SK-N-SH (cell line): ENCODE results near the gene SAMD5. TPM values are rescaled to one million over a fixed set of nuclear protein-coding genes. Genes with fewer than 3 reads are reported as not detected.

Experiments used
- CTCF ChIA-PET: fragments of 300-600, 350-600 bp; formaldehyde crosslinking; extraction: SDS; loops from one replicate; lab custom pipeline; 2021; lab: Yijun Ruan, JAX
- POLR2A ChIA-PET: fragments of 350-600 bp; sonication (Branson Sonifier 250); formaldehyde crosslinking; extraction: SDS; loops from one replicate; lab custom pipeline; 2020; ENCODE audit warnings: antibody characterized with exemption, inconsistent platforms; lab: Yijun Ruan, JAX
- DNase-seq: peaks from one replicate; pipeline ENCODE4 v3.0.0; 2012
- H2AFZ ChIP-seq: fragments of 200-600 bp; sonication (generic); 2 replicates; pipeline ENCODE4 v1.8.1; 2016; ENCODE audit warnings: antibody characterized with exemption, mild to moderate bottlenecking, low read depth
- H3F3A ChIP-seq: fragments of 200-600 bp; sonication (generic); replicated peaks from 2 replicates; pipeline ENCODE3; 2016; ENCODE audit warnings: antibody characterized with exemption, mild to moderate bottlenecking; ENCODE audit not compliant: insufficient read depth
- H3K27ac ChIP-seq, 2 experiments: fragments of 200-500 bp in 1 of 2; fragments of 200-600 bp in 1 of 2; sonication (Bioruptor generic) in 1 of 2; sonication (generic), shearing (Covaris generic) in 1 of 2; 2 replicates each; pipeline versions ENCODE4 v1.5.1 to v1.6.1; 2014 to 2016; ENCODE audit warnings: low read depth in 2 of 2, inconsistent platforms in 1 of 2, low read length in 1 of 2, mild to moderate bottlenecking in 1 of 2, mixed read lengths in 1 of 2
- H3K27me3 ChIP-seq: fragments of 200-600 bp; sonication (generic), shearing (Covaris generic); 2 replicates; pipeline ENCODE4 v1.6.1; 2016; ENCODE audit warnings: mixed run types; ENCODE audit not compliant: insufficient read depth
- H3K36me3 ChIP-seq, 2 experiments: fragments of 200-500 bp in 1 of 2; fragments of 200-600 bp in 1 of 2; sonication (Bioruptor generic) in 1 of 2; sonication (generic) in 1 of 2; replicated peaks in 1 of 2; 2 replicates each; pipeline versions ENCODE3 to v1.5.1; 2014 to 2016; ENCODE audit warnings: low read length in 1 of 2, mild to moderate bottlenecking in 1 of 2; ENCODE audit not compliant: insufficient read depth in 2 of 2, control insufficient read depth in 1 of 2
- H3K4me1 ChIP-seq, 2 experiments: fragments of 200-500 bp in 1 of 2; fragments of 200-600 bp in 1 of 2; sonication (Bioruptor generic) in 1 of 2; sonication (generic), shearing (Covaris generic) in 1 of 2; 2 replicates each; pipeline versions ENCODE4 v1.5.1 to v1.6.1; 2014 to 2016; ENCODE audit warnings: low read depth in 1 of 2, low read length in 1 of 2, mixed run types in 1 of 2; ENCODE audit not compliant: insufficient read depth in 2 of 2, control insufficient read depth in 1 of 2
- H3K4me2 ChIP-seq: fragments of 200-600 bp; sonication (generic), shearing (Covaris generic); 2 replicates; pipeline ENCODE4 v1.6.1; 2017; ENCODE audit warnings: mixed run types
- H3K4me3 ChIP-seq, 2 experiments: fragments of 200-500 bp in 1 of 2; fragments of 200-600 bp in 1 of 2; sonication (Bioruptor generic) in 1 of 2; sonication (generic), shearing (Covaris generic) in 1 of 2; 2 replicates each; pipeline versions ENCODE4 v1.5.1 to v1.8.1; 2014 to 2016; ENCODE audit warnings: low read depth in 2 of 2, inconsistent platforms in 1 of 2, low read length in 1 of 2, mild to moderate bottlenecking in 1 of 2, mixed read lengths in 1 of 2, moderate library complexity in 1 of 2
- H3K79me2 ChIP-seq: fragments of 200-600 bp; sonication (generic); 2 replicates; pipeline ENCODE4 v1.8.1; 2017; ENCODE audit warnings: mild to moderate bottlenecking; ENCODE audit not compliant: insufficient read depth
- H3K9ac ChIP-seq: fragments of 200-600 bp; sonication (generic); 2 replicates; pipeline ENCODE4 v1.6.1; 2017; ENCODE audit warnings: mixed run types
- H3K9me2 ChIP-seq: fragments of 200-600 bp; sonication (generic); 2 replicates; pipeline ENCODE4 v1.6.1; 2017; ENCODE audit warnings: mixed run types
- H3K9me3 ChIP-seq: fragments of 200-600 bp; sonication (generic); 2 replicates; pipeline ENCODE4 v1.6.1; 2017; ENCODE audit warnings: mixed run types, mild to moderate bottlenecking, moderate library complexity
- H4K20me1 ChIP-seq: fragments of 200-600 bp; sonication (generic); 2 replicates; pipeline ENCODE4 v1.6.1; 2017; ENCODE audit warnings: mild to moderate bottlenecking, mixed run types; ENCODE audit not compliant: insufficient read depth
- CHD2 ChIP-seq: fragments of 150-350 bp; IDR thresholded peaks from 2 replicates; pipeline ENCODE4 v1.6.1; 2018; ENCODE audit warnings: low read length; ENCODE audit not compliant: partially characterized antibody
- FOSL2 ChIP-seq: IDR thresholded peaks from 2 replicates; pipeline ENCODE4 v1.4.0; 2012; ENCODE audit warnings: low read depth, mild to moderate bottlenecking, moderate library complexity, borderline replicate concordance
- FOXM1 ChIP-seq: IDR thresholded peaks from 2 replicates; pipeline ENCODE4 v1.4.0; 2012; ENCODE audit warnings: low read depth, mild to moderate bottlenecking
- GABPA ChIP-seq: IDR thresholded peaks from 2 replicates; pipeline ENCODE4 v1.4.0; 2012; ENCODE audit warnings: low read depth, mild to moderate bottlenecking
- POLR2AphosphoS5 ChIP-seq: IDR thresholded peaks from 2 replicates; pipeline ENCODE4 v1.6.1; 2012; ENCODE audit warnings: low read depth, low read length
- TAF1 ChIP-seq: IDR thresholded peaks from 2 replicates; pipeline ENCODE4 v1.6.1; 2012; ENCODE audit warnings: low read depth, mild to moderate bottlenecking, low read length, moderate library complexity, borderline replicate concordance
- WGBS: methylation state at CpG from one replicate; pipeline ENCODE4 v1.1.6; 2017; ENCODE audit warnings: low lambda C conversion rate; 5-methylcytosine and 5-hydroxymethylcytosine counted together
- polyA plus RNA-seq, 3 experiments: library from polyadenylated mRNA; depleted of rRNA; stranded (reverse); fragments of >200 nt; gene quantifications; 2 replicates each; pipeline ENCODE4 v1.2.3, GENCODE V29; 2012
- TF ChIP-seq, protein P1 (sequence below): IDR thresholded peaks from 2 replicates; pipeline ENCODE4 v1.4.0; 2012; ENCODE audit warnings: low read depth, borderline replicate concordance
- TF ChIP-seq, protein P2 (sequence below): IDR thresholded peaks from 2 replicates; pipeline ENCODE4 v1.4.0; 2012; ENCODE audit warnings: low read depth, borderline replicate concordance
- TF ChIP-seq, protein P3 (sequence below): IDR thresholded peaks from 2 replicates; pipeline ENCODE4 v1.6.1; 2012; ENCODE audit warnings: mild to moderate bottlenecking, low read depth, low read length, moderate library complexity
- TF ChIP-seq, protein P4 (sequence below): fragments of 150-350 bp; IDR thresholded peaks from 2 replicates; pipeline ENCODE4 v1.6.1; 2017; ENCODE audit warnings: antibody characterized with exemption, low read length, low read depth, borderline replicate concordance
- TF ChIP-seq, protein P5 (sequence below): IDR thresholded peaks from 2 replicates; pipeline ENCODE4; 2012
- TF ChIP-seq, protein P6 (sequence below): fragments of 200-600 bp; sonication (generic); IDR thresholded peaks from 2 replicates; pipeline ENCODE4 v1.6.1; 2017; ENCODE audit warnings: antibody characterized with exemption, mild to moderate bottlenecking, moderate library complexity

SAMD5 gene
- polyA plus RNA-seq, 1 of the 3 experiments (the other 2 are of a cell fraction): not detected

DNA sequence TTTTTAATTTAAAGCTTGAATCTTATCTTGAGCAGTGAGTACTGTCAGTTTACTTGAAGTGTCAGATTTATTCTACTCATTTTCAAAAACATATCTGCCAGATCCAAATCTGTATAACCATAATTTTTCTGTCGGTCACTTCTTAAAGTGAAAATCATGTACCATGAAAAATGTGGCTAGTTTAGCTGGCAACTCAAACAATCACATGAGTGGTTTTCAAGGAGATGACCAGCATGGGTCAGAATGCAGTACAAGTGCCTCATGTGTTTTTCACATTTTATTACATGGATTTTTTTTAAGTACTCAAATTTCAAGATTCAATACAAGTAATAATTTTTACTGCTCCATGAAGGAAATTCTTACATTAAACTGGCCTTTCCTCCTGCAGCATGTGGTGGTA, 11.0 kb upstream of the SAMD5 start:
- CTCF ChIA-PET: interaction anchor here (1.1 kb wide), 1 partner anchor 10 kb away, joined by 7 read pairs; no protein-coding TSS in a partner anchor

DNA sequence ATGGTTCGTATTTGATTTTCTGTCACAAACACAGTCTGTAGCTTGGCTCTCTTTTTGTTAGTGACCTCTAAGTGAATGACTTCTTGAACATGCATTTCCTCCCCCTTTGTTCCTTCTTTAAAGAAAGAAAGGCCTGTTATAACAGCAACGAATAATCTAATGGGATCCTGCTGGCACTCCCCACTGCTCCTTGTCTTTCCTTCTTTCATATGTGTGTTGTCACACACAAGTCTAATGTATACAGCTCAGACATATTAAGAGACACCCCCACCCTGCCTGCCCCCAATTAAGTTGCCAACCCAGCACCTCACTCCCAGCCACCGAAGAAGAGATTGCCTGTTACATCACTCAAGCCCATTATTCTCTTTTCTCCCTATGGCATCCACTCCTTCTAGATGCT, 4.9 kb upstream of the SAMD5 start:
- Histone ChIP-seq H3K36me3 (no peaks in the 10 kb centered on the region), H3K4me3 (no peak overlapping the region), H3K4me2 (no peak overlapping the region), H2AFZ (no peak overlapping the region), H4K20me1 (no peaks in the 10 kb centered on the region), H3K27me3 (peaks cover 9% of the 10 kb centered on the region), H3K9ac (no peak overlapping the region), H3F3A (no peaks in the 10 kb centered on the region), H3K27ac (no peak overlapping the region), H3K79me2 (no peaks in the 10 kb centered on the region), H3K9me3 (no peaks in the 10 kb centered on the region), H3K4me1 (no peaks in the 10 kb centered on the region; a peak in 1 of 4 replicates), H3K9me2 (no peaks in the 10 kb centered on the region)
- 15% methylated on average over 3 of the region's 3 CpGs for WGBS
- no peak for DNase-seq
- ChIA-PET CTCF (no interaction called here), POLR2A (no interaction called here)
- TF ChIP-seq POLR2AphosphoS5 (no peak), FOSL2 (no peak), TAF1 (no peak), FOXM1 (no peak), GABPA (no peak), CHD2 (no peak)
- TF ChIP-seq, protein P1, sequence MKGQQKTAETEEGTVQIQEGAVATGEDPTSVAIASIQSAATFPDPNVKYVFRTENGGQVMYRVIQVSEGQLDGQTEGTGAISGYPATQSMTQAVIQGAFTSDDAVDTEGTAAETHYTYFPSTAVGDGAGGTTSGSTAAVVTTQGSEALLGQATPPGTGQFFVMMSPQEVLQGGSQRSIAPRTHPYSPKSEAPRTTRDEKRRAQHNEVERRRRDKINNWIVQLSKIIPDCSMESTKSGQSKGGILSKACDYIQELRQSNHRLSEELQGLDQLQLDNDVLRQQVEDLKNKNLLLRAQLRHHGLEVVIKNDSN: no peak
- TF ChIP-seq, protein P2, sequence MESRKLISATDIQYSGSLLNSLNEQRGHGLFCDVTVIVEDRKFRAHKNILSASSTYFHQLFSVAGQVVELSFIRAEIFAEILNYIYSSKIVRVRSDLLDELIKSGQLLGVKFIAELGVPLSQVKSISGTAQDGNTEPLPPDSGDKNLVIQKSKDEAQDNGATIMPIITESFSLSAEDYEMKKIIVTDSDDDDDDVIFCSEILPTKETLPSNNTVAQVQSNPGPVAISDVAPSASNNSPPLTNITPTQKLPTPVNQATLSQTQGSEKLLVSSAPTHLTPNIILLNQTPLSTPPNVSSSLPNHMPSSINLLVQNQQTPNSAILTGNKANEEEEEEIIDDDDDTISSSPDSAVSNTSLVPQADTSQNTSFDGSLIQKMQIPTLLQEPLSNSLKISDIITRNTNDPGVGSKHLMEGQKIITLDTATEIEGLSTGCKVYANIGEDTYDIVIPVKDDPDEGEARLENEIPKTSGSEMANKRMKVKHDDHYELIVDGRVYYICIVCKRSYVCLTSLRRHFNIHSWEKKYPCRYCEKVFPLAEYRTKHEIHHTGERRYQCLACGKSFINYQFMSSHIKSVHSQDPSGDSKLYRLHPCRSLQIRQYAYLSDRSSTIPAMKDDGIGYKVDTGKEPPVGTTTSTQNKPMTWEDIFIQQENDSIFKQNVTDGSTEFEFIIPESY: no peak
- TF ChIP-seq, protein P3, sequence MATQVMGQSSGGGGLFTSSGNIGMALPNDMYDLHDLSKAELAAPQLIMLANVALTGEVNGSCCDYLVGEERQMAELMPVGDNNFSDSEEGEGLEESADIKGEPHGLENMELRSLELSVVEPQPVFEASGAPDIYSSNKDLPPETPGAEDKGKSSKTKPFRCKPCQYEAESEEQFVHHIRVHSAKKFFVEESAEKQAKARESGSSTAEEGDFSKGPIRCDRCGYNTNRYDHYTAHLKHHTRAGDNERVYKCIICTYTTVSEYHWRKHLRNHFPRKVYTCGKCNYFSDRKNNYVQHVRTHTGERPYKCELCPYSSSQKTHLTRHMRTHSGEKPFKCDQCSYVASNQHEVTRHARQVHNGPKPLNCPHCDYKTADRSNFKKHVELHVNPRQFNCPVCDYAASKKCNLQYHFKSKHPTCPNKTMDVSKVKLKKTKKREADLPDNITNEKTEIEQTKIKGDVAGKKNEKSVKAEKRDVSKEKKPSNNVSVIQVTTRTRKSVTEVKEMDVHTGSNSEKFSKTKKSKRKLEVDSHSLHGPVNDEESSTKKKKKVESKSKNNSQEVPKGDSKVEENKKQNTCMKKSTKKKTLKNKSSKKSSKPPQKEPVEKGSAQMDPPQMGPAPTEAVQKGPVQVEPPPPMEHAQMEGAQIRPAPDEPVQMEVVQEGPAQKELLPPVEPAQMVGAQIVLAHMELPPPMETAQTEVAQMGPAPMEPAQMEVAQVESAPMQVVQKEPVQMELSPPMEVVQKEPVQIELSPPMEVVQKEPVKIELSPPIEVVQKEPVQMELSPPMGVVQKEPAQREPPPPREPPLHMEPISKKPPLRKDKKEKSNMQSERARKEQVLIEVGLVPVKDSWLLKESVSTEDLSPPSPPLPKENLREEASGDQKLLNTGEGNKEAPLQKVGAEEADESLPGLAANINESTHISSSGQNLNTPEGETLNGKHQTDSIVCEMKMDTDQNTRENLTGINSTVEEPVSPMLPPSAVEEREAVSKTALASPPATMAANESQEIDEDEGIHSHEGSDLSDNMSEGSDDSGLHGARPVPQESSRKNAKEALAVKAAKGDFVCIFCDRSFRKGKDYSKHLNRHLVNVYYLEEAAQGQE: no peak

More for the DNA sequence above, 11.0 kb upstream of the SAMD5 start:
- Histone ChIP-seq H3K79me2 (no peaks in the 10 kb centered on the region), H3K4me1 (no peaks in the 10 kb centered on the region), H3F3A (no peaks in the 10 kb centered on the region), H3K27ac (no peak overlapping the region), H4K20me1 (no peaks in the 10 kb centered on the region), H3K9me3 (no peaks in the 10 kb centered on the region), H3K9ac (no peak overlapping the region), H3K27me3 (no peaks in the 10 kb centered on the region; the same call in 1 of the 2 replicates), H3K4me2 (no peak overlapping the region), H3K36me3 (no peaks in the 10 kb centered on the region), H3K4me3 (no peak overlapping the region), H3K9me2 (no peaks in the 10 kb centered on the region), H2AFZ (no peak overlapping the region)
- DNase-seq: no peak
- 6% methylated on average over 1 of the region's 1 CpG for WGBS
- POLR2A ChIA-PET: no interaction called here
- no peak for TF ChIP-seq TAF1
- TF ChIP-seq, protein P4, sequence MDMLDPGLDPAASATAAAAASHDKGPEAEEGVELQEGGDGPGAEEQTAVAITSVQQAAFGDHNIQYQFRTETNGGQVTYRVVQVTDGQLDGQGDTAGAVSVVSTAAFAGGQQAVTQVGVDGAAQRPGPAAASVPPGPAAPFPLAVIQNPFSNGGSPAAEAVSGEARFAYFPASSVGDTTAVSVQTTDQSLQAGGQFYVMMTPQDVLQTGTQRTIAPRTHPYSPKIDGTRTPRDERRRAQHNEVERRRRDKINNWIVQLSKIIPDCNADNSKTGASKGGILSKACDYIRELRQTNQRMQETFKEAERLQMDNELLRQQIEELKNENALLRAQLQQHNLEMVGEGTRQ: no peak
- TF ChIP-seq, protein P5, sequence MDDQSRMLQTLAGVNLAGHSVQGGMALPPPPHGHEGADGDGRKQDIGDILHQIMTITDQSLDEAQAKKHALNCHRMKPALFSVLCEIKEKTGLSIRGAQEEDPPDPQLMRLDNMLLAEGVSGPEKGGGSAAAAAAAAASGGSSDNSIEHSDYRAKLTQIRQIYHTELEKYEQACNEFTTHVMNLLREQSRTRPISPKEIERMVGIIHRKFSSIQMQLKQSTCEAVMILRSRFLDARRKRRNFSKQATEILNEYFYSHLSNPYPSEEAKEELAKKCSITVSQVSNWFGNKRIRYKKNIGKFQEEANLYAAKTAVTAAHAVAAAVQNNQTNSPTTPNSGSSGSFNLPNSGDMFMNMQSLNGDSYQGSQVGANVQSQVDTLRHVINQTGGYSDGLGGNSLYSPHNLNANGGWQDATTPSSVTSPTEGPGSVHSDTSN: no peak
- TF ChIP-seq, protein P6, sequence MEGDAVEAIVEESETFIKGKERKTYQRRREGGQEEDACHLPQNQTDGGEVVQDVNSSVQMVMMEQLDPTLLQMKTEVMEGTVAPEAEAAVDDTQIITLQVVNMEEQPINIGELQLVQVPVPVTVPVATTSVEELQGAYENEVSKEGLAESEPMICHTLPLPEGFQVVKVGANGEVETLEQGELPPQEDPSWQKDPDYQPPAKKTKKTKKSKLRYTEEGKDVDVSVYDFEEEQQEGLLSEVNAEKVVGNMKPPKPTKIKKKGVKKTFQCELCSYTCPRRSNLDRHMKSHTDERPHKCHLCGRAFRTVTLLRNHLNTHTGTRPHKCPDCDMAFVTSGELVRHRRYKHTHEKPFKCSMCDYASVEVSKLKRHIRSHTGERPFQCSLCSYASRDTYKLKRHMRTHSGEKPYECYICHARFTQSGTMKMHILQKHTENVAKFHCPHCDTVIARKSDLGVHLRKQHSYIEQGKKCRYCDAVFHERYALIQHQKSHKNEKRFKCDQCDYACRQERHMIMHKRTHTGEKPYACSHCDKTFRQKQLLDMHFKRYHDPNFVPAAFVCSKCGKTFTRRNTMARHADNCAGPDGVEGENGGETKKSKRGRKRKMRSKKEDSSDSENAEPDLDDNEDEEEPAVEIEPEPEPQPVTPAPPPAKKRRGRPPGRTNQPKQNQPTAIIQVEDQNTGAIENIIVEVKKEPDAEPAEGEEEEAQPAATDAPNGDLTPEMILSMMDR: no peak
